ENCODE data around the gene AHDC1. TPM values are rescaled to one million over a fixed set of nuclear protein-coding genes. Genes with fewer than 3 reads are reported as not detected.

The AHDC1 gene
- total and polyA plus RNA-seq, 10 of the 15 experiments (the other 5 are each of a cell fraction or from before 2014, with no cell fraction given): 0.21 to 13.0 (median 1.4) TPM

DNA sequence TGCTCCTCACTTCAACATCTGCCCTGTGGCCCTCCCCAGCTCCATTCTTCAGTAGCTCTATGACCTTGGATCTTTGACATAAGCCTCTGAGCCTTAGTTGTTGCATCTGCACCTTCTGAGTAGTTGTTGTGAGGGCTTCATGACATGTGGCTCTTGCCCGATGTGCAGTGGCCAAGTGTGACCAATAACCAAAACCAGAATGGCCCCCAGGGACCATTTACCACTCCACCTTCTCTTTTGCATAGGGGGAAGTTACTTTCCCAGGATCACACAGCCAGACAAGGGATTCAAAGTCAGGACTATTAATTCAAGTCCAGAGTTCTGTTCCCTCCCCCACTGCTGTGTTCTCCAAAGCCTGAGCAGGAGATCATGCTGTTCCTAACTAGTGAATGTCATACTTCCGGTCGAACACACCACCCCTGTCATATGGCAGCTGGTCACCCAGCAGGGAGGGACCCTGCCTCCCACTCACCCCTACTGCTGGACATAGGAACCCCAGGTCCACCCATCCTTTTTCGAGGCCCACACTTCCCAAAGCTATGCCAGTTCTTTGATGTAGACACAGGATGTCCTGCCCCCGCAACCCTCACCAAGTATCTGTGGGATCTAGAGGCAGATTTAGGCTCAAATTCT is 27.0 kb upstream of the AHDC1 start (continued):
- TF ChIP-seq MTA2 (IDR thresholded peaks at IDR 0.05; ENCODE audit: low read depth) (peak; percentile 58), BACH1 (IDR thresholded peaks at IDR 0.05; ENCODE audit: borderline replicate concordance) (no peak; the same call in 1 of the 2 replicates), LARP7 (IDR thresholded peaks at IDR 0.05) (peak; percentile 49; the same call in 1 of the 2 replicates), TARDBP (IDR thresholded peaks at IDR 0.05; ENCODE audit: borderline replicate concordance) (no peak), ZBED1 (IDR thresholded peaks at IDR 0.05; ENCODE audit: borderline replicate concordance) (peak; percentile 84; the same call in 1 of the 2 replicates), RAD21 (IDR thresholded peaks at IDR 0.05; ENCODE audit: insufficient read depth, low read depth, low read length) (no peak), NR2C1 (IDR thresholded peaks at IDR 0.05) (peak; percentile 80), POLR2AphosphoS5 (IDR thresholded peaks at IDR 0.05; ENCODE audit: low read length) (peak; percentile 32), TCF7 (IDR thresholded peaks at IDR 0.05; ENCODE audit: borderline replicate concordance) (0 out of 2 replicates have a peak, but pooled peaks have one; percentile 9), ZNF207 (IDR thresholded peaks at IDR 0.05; ENCODE audit: borderline replicate concordance) (no peak)
- TF ChIP-seq, protein P1, sequence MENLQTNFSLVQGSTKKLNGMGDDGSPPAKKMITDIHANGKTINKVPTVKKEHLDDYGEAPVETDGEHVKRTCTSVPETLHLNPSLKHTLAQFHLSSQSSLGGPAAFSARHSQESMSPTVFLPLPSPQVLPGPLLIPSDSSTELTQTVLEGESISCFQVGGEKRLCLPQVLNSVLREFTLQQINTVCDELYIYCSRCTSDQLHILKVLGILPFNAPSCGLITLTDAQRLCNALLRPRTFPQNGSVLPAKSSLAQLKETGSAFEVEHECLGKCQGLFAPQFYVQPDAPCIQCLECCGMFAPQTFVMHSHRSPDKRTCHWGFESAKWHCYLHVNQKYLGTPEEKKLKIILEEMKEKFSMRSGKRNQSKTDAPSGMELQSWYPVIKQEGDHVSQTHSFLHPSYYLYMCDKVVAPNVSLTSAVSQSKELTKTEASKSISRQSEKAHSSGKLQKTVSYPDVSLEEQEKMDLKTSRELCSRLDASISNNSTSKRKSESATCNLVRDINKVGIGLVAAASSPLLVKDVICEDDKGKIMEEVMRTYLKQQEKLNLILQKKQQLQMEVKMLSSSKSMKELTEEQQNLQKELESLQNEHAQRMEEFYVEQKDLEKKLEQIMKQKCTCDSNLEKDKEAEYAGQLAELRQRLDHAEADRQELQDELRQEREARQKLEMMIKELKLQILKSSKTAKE (IDR thresholded peaks at IDR 0.05; ENCODE audit: low read depth, poor library complexity, severe bottlenecking): peak; percentile 62
- TF ChIP-seq, protein P2, sequence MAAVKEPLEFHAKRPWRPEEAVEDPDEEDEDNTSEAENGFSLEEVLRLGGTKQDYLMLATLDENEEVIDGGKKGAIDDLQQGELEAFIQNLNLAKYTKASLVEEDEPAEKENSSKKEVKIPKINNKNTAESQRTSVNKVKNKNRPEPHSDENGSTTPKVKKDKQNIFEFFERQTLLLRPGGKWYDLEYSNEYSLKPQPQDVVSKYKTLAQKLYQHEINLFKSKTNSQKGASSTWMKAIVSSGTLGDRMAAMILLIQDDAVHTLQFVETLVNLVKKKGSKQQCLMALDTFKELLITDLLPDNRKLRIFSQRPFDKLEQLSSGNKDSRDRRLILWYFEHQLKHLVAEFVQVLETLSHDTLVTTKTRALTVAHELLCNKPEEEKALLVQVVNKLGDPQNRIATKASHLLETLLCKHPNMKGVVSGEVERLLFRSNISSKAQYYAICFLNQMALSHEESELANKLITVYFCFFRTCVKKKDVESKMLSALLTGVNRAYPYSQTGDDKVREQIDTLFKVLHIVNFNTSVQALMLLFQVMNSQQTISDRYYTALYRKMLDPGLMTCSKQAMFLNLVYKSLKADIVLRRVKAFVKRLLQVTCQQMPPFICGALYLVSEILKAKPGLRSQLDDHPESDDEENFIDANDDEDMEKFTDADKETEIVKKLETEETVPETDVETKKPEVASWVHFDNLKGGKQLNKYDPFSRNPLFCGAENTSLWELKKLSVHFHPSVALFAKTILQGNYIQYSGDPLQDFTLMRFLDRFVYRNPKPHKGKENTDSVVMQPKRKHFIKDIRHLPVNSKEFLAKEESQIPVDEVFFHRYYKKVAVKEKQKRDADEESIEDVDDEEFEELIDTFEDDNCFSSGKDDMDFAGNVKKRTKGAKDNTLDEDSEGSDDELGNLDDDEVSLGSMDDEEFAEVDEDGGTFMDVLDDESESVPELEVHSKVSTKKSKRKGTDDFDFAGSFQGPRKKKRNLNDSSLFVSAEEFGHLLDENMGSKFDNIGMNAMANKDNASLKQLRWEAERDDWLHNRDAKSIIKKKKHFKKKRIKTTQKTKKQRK (IDR thresholded peaks at IDR 0.05; ENCODE audit: low read depth, low read length): no peak
- TF ChIP-seq, protein P3, sequence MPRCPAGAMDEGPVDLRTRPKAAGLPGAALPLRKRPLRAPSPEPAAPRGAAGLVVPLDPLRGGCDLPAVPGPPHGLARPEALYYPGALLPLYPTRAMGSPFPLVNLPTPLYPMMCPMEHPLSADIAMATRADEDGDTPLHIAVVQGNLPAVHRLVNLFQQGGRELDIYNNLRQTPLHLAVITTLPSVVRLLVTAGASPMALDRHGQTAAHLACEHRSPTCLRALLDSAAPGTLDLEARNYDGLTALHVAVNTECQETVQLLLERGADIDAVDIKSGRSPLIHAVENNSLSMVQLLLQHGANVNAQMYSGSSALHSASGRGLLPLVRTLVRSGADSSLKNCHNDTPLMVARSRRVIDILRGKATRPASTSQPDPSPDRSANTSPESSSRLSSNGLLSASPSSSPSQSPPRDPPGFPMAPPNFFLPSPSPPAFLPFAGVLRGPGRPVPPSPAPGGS (IDR thresholded peaks at IDR 0.05; ENCODE audit: borderline replicate concordance, insufficient read depth, low read depth, low read length, poor library complexity, severe bottlenecking): peak; percentile 86
